HEK293T (cell line): Measurements from ENCODE around the gene CDV3.

Experiments
- ARNT ChIP-seq: fragments of 450-650 bp; IDR thresholded peaks from 2 replicates; pipeline ENCODE4 v1.6.1; 2017; ENCODE audit warnings: mild to moderate bottlenecking
- BHLHE40 ChIP-seq: fragments of 450-650 bp; IDR thresholded peaks from 2 replicates; pipeline ENCODE4 v1.6.1; 2016; ENCODE audit warnings: mild to moderate bottlenecking, moderate library complexity, borderline replicate concordance
- CTBP1 ChIP-seq: fragments of 450-650 bp; IDR thresholded peaks from 2 replicates; pipeline ENCODE4 v1.6.1; 2016; ENCODE audit warnings: borderline replicate concordance
- FOXA1 ChIP-seq: fragments of 450-650 bp; IDR thresholded peaks from 2 replicates; pipeline ENCODE4 v1.6.1; 2016; ENCODE audit warnings: mild to moderate bottlenecking
- FOXK2 ChIP-seq: fragments of 450-650 bp; IDR thresholded peaks from 2 replicates; pipeline ENCODE4 v1.6.1; 2016; ENCODE audit warnings: mild to moderate bottlenecking
- FOXM1 ChIP-seq: fragments of 450-650 bp; IDR thresholded peaks from 2 replicates; pipeline ENCODE4 v1.6.1; 2017; ENCODE audit warnings: mild to moderate bottlenecking, borderline replicate concordance
- HDGF ChIP-seq: fragments of 450-650 bp; IDR thresholded peaks from 2 replicates; pipeline ENCODE4 v1.6.1; 2017; ENCODE audit warnings: antibody characterized with exemption, borderline replicate concordance
- NFRKB ChIP-seq: fragments of 450-650 bp; IDR thresholded peaks from 2 replicates; pipeline ENCODE4 v1.6.1; 2016; ENCODE audit warnings: mild to moderate bottlenecking, moderate library complexity
- SP1 ChIP-seq: fragments of 450-650 bp; IDR thresholded peaks from 2 replicates; pipeline ENCODE4 v1.6.1; 2017
- TARDBP ChIP-seq: fragments of 450-650 bp; IDR thresholded peaks from 2 replicates; pipeline ENCODE4 v1.6.1; 2016

DNA sequence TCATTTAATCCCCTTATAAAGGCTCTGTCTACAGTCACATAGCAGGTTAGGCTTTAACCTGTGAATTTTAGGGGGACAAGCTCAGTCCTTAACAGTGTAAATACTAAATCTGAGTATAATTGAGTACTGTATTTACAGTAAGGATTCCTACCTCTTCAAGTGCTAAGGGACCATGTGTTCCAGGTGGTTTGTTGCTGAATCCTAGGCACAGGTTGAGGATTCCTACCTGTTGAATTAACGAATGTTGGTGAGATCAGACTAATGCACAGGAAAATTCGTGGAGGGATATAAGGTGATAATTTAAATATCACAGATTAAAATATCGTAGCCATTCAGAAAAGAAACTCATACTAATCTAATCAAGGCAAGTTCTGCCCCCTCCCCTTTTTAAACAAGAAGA lies 24.9 kb downstream of the CDV3 start:
- TF ChIP-seq CTBP1 (no peak), SP1 (no peak), FOXA1 (no peak), ARNT (no peak), NFRKB (no peak), FOXK2 (no peak), BHLHE40 (no peak), FOXM1 (no peak), TARDBP (no peak), HDGF (no peak)
